Activated naive CD4-positive, alpha-beta T cell treated with anti-CD3 and anti-CD28 coated beads, Interleukin-2, amount 50 U/mL, for 16 hours (primary cell): ENCODE measurements around the gene LRRC2.

ENCODE experiments used
- DNase-seq: peaks from one replicate; pipeline ENCODE4 v3.0.0-alpha.2; 2020

Gene LRRC2

GRCh38 chr3:46471371-46471914 lies 94.7 kb downstream of the LRRC2 start:
- DNase-seq, result no peak

DNA sequence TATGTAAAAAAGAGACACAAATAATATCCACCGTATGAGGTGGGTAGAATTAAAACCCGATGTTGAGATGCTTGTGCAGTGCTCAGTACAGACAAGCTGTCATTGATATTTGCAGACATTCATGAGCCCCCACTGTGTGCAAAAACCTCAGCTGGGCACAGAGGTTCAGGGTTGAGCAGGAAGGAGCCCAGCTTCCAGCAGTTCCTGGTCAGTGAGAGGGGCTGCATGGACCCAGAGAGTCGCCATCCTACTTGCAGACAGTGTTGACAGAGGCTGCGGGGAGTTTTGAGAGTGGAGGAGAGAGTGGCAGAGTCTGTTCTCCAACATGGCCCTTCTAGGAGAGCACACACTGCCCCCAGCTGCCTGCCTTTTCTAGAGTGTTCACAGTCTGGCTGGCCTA lies 95.3 kb downstream of the LRRC2 start:
- DNase-seq, result no peak

GRCh38 chr3:46469680-46470357 lies 96.3 kb downstream of the LRRC2 start:
- DNase-seq, result no peak

- DNase-seq, result no peak
Measured at GRCh38 chr3:46468753-46469600, 97.1 kb downstream of the LRRC2 start.

- no peak for DNase-seq
Measured at GRCh38 chr3:46467562-46467961, 98.5 kb downstream of the LRRC2 start.

DNA sequence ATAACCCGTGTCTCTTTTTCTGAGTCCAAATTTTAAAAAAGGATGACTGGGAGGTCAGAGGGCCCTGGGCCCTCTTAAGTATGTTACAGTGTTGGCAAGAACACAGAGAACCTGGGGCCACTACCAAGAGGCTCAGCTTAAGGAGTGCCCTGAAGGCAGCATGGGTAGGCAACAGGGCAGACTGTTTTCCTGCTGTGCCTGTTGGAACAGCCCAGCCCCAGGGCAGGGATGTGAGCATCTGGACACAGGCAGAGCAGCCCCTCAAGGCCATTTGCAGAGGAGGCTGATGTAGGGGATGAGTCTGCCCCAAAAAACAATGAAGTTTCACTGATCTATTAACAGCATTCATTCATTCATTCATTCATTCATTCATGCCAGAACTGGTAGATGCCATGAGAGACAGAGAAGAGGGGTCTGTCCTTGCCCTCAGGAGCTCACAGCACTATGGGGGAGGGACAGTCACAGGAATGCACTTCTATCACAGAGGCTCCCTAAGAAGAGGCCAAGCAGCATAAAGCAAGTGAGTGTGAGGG lies 99.2 kb downstream of the LRRC2 start:
- DNase-seq, result no peak

DNA sequence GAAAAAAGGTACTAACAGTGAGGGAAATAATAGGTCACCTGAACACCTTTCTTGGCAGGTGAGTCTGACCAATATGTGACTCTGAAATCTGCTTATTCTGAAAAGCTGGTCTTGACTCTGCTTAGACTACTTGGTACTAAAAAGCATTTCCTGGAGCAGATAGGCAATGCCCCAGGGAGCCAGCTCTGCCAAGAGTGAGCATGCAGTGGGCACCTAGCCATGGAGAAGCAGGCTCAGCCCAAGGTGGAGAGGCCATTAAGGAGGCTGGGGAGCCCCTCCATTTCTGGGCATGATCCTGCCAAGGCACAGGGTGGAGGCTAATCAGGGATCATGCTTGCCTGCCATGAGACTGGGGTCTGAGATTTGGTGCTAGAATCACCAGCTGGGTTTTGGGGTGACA lies 99.8 kb downstream of the LRRC2 start:
- DNase-seq, result no peak
